GM21526 (cell line): Measurements from ENCODE around the gene GMEB2.
"Not testable (repeated sequence)": the region's sequence is repeated elsewhere in the genome, so short reads cannot be mapped to it uniquely, and the experiment has no call there.

Experiments
- ATAC-seq: cut with Tn5 transposase; IDR thresholded peaks from one replicate; pipeline ENCODE4 v1.9.1; 2021; ENCODE audit warnings: moderate library complexity; ENCODE audit not compliant: unreplicated experiment, low FRiP score

GMEB2 gene

GRCh38 chr20:63626424-63627128 is at the start of gene GMEB2:
GMEB2 (minus strand) TSS chr20:63627101; CDS start chr20:63619397, 7,704 bp downstream.
- peak; percentile 42 for ATAC-seq

- ATAC-seq: no peak
Measured at GRCh38 chr20:63675681-63676368, 48.9 kb upstream of the GMEB2 start.

GRCh38 chr20:63673951-63674350 is 47.0 kb upstream of the GMEB2 start:
- no peak for ATAC-seq

GRCh38 chr20:63672666-63673065 is 45.8 kb upstream of the GMEB2 start:
- no peak for ATAC-seq

- ATAC-seq: not testable (repeated sequence)
Measured at GRCh38 chr20:63671695-63672094, 44.8 kb upstream of the GMEB2 start.

GRCh38 chr20:63668351-63668750 is 41.5 kb upstream of the GMEB2 start:
- ATAC-seq: no peak

- no peak for ATAC-seq
Measured at GRCh38 chr20:63667858-63668257, 41.0 kb upstream of the GMEB2 start.

- ATAC-seq: no peak
Measured at GRCh38 chr20:63665708-63666107, 38.8 kb upstream of the GMEB2 start.

GRCh38 chr20:63664861-63665594 is 38.1 kb upstream of the GMEB2 start:
- no peak for ATAC-seq

GRCh38 chr20:63664143-63664851 is 37.4 kb upstream of the GMEB2 start:
- ATAC-seq: no peak

GRCh38 chr20:63663332-63664066 is 36.6 kb upstream of the GMEB2 start:
- ATAC-seq: no peak

GRCh38 chr20:63662813-63663189 is 35.9 kb upstream of the GMEB2 start:
- ATAC-seq: no peak

- ATAC-seq: no peak
Measured at GRCh38 chr20:63661959-63662812, 35.3 kb upstream of the GMEB2 start.

GRCh38 chr20:63661108-63661507 is 34.2 kb upstream of the GMEB2 start:
- ATAC-seq: no peak

- no peak for ATAC-seq
Measured at GRCh38 chr20:63660622-63661021, 33.7 kb upstream of the GMEB2 start.

GRCh38 chr20:63660174-63660573 is 33.3 kb upstream of the GMEB2 start:
- not testable (repeated sequence) for ATAC-seq

GRCh38 chr20:63659370-63659769 is 32.5 kb upstream of the GMEB2 start:
- no peak for ATAC-seq

- no peak for ATAC-seq
Measured at GRCh38 chr20:63658749-63659187, 31.9 kb upstream of the GMEB2 start.
